Umbilical cord (tissue), 2 donors: Measurements from ENCODE around the gene FOXN4. TPM values are rescaled to one million over a fixed set of nuclear protein-coding genes. Genes with fewer than 3 reads are reported as not detected.
A peak's percentile ranks its signal among the peaks of the same experiment; 100 is the strongest.
"Not testable (repeated sequence)": the region's sequence is repeated elsewhere in the genome, so short reads cannot be mapped to it uniquely, and the experiment has no call there.

Experiments
- DNase-seq: peaks from one replicate; pipeline ENCODE4 v3.0.0-alpha.2; 2015; ENCODE audit warnings: low spot score
- total RNA-seq: library from RNA; depleted of rRNA; stranded (reverse); fragments of >200 nt; gene quantifications from one replicate; pipeline ENCODE4 v1.2.3, GENCODE V29; 2014; ENCODE audit warnings: low replicate concordance; ENCODE audit not compliant: insufficient read depth

FOXN4 gene, protein sequence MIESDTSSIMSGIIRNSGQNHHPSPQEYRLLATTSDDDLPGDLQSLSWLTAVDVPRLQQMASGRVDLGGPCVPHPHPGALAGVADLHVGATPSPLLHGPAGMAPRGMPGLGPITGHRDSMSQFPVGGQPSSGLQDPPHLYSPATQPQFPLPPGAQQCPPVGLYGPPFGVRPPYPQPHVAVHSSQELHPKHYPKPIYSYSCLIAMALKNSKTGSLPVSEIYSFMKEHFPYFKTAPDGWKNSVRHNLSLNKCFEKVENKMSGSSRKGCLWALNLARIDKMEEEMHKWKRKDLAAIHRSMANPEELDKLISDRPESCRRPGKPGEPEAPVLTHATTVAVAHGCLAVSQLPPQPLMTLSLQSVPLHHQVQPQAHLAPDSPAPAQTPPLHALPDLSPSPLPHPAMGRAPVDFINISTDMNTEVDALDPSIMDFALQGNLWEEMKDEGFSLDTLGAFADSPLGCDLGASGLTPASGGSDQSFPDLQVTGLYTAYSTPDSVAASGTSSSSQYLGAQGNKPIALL
- 1.9 TPM for total RNA-seq

DNA sequence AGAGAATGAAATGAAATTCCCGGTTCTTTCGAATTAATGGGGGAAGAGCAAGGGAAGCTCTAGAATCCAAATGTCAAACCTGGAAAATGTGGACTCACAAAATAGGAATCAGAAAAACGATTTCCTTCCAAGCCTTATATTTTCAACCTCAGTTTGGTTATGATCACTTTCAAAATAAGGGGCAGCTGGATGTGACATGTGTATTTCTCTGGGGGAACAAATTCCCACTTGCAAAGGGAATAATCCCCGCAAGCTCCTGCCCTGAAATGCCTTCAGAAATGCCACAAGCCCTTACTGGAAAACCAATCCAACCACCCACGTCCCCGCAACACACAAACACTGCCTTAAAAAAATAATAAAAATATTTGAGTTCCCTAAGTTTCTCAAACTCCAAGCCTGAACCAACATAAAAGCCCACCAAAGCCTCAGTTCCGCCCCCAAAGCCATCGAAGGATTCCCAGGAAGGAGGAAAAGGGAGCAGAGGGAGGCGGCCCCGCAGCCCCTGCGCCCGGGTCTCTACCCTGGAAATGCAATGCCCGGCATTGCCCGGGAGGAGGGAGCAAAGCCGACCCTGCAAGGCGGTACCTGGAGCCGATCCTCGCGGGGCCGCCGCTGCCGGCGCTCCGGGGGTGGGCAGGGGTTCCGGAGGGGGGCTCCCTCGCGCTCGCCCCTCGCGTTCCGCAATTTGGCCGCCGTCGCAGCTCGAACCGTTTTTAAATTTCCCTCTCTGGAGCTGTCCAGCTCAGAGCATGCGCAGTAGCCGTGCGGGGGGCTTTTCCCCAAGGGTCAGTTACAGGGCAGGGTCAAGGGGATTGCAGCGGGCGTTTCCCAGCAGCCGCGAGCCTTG, at the start of gene FOXN4:
FOXN4 (minus strand) TSS at position 751 of the 847 bp plus-strand sequence. CDS start 963 bp downstream, outside the sequence.
- DNase-seq: no peak

DNA sequence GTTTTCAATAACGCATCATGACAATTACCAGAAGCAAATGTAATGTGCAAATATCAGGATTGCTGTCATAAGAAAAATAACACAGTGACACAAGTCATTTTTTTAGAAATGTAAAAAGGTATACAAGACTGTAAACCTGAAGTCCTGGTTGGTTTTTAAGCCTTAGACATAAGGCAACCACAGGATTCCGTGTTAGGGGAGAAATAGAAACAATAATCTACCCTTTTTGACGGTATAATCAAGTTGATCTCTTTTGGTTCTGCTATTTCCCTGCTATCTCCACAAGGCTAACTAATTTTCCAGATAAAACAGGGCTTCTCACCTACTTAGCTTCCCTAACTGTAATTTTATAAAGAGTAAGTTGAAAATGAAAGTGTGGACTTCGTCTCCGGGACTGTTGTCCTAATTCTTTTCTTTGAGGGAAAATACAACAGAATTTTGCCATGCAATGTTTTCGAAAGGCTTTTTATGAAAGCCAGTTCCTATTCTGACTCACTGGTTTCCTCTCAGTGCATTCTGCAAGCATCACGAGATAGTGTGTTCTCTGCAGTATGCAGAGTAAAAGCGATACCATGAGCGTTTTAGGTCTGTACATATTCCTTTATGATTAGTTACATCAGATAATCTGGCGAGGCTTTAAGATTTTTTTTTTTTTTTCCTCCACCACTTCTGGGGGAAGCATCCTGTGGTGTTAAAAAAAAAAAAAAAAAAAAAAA, 49.2 kb upstream of the FOXN4 start:
- peak; percentile 3 for DNase-seq

DNA sequence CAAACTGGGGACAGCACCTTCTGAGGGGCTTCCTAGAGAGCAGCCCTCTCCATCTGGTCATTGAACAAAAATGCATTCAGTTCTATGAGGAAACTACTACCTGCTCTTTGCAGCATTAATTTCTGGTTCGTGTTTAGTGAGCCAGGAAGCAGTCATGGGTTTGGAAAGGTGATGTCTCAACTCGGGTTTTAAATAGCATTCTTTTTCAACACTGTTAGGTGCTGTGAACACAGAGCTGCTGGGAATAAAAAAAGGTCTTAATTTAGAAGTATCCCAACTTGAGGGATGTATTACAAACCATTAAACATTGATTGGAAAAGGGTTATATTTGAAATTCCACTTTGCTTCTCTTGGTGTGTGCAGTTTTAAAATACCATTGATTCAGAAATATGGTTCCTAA, 47.9 kb upstream of the FOXN4 start:
- no peak for DNase-seq

DNA sequence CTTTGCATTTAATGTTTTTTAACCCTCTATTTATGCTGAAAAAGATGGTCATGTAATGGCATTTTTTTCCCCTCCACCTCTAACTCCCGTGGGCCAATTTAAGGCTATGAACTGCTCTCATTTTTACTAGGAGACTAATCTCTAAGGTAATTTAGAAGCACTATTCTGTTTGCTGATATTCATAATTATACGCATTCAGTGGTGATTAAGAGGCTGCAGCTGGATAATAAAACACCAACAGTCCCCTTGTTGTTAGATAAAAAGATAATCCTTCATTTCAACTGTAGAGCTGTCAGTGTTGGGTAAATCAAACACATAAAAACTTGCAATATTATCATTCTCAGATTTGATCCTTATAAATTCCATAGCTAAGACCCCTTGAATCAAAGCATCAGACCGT, 47.5 kb upstream of the FOXN4 start:
- no peak for DNase-seq

DNA sequence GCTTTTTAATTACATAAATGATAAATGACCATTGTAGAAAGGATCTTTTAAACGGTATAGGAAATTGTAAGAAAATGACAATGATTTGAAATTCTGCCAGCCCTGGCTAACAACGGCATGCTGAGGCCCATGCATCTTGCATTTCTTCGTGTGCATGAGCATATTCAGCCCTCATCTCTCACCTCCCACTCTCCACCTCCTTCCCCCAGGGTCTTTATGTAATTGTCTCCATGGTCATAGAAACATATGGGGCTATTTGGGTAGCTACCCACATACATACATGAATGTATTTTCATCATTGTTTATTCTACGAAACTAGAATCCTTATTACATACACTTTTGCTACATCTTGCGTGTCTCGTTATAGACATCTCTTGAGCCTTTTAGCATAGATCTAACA, 43.1 kb upstream of the FOXN4 start:
- DNase-seq: no peak

DNA sequence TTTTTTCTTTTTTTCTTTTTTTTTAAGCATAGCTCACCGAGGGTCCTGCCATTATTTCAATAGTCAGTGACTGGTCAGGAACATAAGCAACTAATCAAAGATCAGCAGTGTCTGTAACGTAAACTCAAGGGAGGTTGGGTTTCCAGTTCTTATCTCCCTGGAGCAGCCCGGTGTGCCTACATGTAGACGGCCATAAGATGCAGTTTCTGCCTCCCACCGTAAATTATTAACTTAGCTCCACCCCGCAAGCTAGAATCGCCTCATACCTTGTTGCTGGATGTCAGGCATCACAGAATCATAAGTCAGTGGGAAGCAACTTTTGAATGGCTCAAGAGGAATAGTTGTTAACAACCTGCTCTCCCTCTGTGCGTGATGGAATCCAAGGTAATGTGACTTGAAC, 38.5 kb upstream of the FOXN4 start, which contains the start of gene MYO1H:
MYO1H (plus strand) TSS at position 312 of the 400 bp plus-strand sequence; CDS start at position 373, 61 bp downstream.
- DNase-seq: no peak

DNA sequence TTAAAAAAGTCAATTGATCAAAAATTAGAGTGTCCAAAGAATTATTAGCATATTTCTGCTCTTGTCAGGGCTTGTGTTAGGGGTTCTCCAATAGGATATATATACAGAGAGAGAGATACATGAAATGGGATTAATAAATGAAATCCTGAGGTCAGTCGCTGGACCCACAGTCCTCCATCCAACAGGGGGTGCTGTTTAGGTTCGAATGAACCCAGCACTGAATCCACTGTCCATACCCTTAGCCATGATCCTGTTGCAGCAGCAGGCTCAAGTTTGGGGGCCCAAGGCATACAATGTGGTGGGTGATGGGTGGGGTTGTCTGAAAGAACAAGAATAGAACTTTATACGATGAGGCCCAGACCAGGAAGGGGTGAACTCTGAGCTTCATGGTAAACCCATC, 37.8 kb upstream of the FOXN4 start:
- no peak for DNase-seq

DNA sequence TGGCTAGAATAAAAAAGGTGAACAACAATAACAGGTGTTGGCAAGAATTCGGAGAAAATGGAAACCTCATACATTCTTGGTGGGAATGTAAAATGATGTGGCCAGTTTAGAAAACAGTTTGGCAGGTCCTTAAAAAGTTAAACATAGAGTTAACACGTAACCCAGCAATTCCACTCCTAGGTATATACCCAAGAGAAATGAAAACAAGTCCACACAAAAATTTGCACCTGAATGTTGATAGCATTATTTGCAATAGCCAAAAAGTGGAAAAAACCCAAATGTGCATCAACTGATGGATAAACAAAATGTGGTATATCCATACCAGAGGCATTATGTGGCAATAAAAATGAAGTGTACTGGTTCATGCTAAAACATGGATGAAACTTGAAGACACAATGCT, 36.3 kb upstream of the FOXN4 start:
- no peak for DNase-seq

DNA sequence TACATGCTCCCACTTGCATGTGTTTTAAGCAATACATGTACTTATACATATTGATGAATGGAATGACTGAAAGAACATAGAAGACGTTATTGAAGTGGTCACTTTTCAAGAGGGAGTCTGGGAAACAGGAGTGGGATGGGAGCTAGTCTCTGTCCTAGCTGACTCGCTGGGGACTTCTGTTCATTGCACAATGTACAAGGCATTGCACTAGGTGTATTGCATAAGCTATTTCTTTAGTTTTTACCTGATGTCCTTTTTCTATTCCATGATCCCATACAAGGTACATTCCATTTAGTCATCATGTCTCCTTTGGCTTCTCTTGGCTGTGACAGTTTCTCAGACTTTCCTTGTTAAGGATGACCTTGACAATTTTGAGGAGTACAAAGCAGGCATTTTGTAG, 34.6 kb upstream of the FOXN4 start:
- no peak for DNase-seq

DNA sequence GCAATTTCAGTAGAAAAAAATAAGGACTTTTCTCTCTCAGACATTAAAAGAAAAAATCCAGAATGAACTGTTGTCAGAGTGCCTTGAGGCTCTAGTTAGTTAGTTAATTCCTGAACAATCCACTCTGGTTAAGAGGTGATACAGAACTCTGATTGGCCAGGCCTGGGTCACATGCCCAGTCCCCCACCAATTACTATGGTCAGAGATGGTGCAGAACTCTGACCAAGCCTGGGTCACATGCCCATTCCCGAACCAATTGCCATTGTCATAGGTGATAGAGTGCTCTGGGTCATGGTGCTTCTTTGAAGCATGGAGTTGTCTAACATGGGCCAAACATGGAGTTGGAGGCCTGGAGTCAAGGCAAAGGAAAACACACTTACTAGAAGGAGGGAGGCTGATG, 27.5 kb upstream of the FOXN4 start:
- no peak for DNase-seq

DNA sequence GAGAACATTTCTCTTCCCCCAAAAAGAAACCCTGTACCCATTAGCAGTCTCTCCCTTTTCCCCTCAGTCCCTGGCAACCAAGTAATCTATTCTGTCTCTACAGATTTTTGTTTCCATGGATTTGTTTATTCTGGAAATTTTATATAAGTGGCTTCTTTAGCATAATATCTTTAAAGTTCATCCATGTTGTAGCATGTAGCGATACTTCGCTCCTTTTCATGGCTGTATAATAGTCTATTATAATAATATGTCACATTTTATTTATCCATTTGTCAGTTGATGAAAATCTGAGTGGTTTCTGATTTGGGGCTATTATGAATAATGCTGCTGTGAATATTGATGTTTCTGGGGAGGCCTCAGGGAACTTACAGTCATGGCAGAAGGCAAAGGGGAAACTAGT, 25.8 kb upstream of the FOXN4 start:
- no peak for DNase-seq

DNA sequence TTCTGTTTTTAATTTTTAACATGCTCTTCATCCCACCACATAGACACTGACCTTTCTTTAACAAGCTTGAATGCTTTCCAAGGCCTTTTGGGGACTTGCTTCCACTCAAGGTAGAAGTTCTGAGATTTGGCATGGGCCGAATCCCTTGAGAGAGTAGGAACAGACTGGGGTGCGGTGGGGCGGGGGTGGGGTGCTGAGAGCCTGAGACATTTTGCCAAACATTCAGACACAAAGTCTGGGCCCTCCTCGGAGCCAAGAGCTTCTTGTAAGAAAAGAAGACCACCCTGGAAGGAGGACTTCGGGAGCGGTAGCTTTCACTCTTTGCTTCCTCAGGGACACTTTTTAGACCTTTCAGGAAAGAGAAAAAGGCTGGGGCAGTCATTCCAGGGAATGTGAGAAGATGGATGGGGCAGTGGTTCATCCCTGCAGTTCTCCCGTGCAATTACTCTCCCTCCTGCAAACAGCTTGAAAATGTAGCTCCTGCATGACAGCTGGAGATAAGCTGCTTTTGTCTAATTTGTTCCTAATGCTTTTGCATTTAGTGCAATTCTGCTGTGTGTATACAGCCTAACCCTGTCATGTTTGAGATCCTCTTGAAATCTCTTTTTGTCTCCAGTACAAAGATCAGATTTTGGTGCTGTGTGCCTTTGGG, 22.3 kb upstream of the FOXN4 start:
- peak; percentile 8 for DNase-seq

DNA sequence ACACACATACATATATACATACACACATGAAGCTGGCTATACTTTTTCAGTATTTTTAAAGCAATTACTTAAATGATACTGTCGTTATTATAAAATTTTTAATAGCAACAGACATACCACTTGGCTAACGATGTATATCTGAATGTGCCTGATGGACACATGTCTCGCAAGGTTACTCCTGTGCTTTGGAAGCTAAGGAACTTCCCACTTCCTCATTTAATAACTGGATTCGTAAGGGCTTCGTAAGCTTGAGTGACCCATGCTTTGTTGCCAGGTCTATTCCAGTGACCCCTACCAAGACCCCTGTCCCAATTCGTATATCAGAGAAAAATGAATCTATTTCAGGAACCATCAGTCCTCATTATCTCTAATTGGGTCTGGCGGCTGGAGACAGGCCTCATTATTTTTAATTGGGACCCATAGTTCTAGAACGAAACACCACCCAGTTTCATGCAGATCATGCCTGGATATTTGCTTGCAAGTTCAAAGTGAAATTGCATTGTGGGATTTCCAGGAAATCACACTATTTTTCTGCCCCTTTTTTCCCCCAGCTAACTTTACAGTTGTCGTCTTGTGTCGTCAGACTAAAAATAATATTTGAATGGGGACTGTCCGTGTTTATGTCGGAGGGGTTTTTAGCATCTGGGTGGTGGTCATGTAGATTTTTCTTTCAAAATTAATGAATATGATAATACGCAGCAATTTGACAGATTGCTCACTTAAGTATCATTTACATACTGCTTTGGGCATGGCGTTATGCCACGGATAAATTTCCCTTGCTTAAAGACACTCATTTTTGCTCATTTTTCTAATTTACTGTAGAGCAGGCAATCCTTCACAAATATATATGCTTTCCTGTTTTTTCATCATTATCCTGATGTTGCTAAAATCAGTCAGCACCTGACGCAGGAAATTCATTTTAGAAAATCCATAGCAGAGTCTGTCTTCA, 21.5 kb upstream of the FOXN4 start:
- no peak for DNase-seq

DNA sequence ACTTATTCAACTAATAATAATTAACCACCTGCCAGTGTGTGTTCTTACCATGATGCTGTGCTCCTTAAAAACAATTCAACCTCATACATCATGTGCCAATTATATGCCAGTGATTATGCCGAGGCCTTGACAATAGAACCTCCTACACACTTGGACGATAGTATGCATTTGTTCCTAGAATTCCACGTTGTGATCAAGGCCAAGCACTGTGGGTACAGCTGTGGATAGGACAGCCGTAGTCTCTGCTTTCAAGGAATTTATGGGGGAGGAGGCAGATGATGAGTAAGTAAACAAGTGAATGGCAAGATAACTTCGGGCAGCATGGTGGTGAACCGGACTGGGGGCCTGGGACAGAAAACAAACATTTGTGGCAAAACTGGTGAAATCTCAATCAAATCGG, 20.6 kb upstream of the FOXN4 start:
- no peak for DNase-seq

DNA sequence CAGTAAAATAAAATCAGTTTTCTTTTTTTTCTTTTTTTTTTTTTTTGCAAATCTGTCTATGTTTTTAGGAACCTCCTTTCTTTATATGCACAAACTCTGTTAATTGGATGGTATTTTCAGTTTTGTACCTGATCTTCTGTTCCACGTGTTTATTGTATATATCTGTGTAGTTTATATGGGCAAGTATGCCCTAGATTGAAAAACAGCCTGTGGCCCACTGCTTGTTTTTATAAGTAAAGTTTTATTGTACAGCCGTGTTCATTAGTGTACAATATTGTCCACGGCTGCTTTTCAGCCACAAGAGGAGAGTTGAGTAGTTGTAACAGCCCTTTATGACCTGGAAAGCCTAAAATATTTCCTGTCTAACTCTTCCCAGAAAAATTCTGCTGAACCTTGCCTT, 19.9 kb upstream of the FOXN4 start:
- no peak for DNase-seq

DNA sequence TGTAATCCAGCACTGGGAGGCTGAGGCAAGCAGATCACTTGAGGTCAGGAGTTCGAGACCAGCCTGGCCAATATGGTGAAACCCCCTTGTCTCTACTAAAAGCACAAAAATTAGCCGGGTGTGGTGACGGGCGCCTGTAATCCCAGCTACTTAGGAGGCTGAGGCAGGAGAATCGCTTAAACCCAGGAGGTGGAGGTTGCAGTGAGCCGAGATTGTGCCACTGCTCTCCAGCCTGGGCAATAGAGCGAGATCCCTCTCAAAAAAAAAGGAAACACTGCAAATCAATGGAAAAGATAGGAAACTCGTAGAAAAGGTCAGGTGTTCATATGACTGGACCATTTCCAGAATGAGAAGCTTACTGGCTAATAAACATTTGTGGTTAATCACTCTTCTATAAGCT, 12.2 kb upstream of the FOXN4 start:
- DNase-seq: not testable (repeated sequence)

DNA sequence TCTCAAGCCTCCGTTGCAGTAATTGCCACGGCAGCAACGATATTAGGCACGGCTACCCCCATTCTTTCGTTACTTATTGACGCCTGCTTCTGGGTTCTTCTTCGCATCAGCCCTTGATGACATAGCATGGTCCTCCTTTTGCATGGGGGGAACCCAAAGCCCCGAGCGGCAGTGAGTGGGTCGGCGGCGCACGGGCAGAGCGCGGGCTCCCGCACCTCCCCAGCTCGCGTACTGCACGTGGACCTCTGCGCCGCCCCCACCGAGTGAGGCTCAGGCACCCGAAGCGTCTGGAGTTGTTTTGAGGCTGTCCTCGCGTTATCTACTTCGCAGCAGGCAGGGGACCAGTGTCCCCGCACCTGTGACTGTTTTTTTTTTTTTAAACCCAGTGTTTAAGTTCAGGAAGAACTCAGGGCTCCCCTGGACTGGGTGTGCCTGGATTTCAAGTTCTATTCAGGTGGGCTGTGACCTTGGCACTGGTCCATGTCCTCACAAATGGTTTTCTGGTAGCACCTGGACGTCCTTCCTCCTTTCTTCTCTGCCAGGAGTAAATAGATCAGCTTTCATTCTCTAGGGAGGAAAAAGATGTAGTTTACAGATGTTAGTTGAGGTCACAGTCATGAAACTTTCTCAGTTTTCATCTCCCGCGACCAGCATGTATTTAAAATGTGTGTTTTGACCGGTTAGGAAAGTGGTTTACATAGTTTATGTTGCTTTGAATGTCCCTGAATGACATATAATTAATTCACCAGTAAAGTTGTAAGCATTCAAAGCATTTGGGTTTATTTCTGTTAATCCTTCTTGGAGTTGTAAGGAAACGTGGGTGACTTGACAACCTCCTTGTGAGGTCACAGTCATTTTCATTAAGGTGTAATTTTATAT, 1.4 kb upstream of the FOXN4 start:
- DNase-seq: no peak

DNA sequence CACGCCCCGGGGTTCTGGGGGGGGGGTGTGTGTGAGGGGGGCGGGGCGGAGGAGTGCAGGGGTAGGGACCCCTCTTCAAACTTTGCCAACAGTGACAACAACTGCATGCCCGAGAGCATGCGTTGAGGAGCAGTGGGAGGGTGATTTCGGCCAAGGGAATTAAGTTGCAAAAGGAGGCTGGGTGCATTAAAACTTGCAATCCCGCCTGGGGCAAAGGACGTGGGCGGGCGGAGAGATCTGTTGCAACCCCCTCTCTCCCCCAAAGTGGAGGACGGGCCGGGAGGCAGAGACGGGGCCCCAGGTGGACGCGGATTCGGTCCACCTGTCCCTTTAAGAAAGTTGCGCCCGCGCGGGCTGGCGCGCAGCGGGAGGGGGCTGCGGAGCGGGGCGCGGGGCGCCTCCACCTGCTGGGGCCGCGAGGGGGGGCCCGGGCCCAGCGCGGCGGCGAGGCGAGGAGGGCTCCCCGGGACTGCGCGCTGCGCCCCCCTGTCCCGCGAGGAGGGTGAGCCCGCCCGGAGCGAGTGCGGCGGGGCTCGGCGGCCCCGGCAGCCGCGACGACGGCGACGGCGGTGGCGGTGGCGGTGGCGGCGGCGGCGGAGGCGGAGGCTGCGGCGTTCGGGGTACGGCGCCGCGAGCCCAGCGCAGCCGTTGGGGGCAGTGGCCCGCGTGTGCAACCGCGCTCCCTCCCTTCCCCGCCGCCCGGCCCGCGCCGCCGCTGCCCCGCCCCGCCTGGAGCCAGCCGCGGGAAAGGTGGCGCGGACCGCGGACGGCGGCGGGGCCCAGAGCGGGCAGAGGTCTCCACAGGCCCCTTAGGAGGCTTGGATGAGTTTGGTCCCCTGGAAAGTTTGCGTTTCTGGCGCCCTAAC, 530 bp upstream of the FOXN4 start:
- DNase-seq: no peak
